ENCODE measurements around the gene OLFML2B.

Gene OLFML2B

GRCh38 chr1:162007466-162007865 lies 16.2 kb downstream of the OLFML2B start:
- in situ Hi-C loops (cut with MboI; ENCODE audit: low pct_unique_long_range_greater_than_20kb, low sequenced_read_pairs, unreplicated experiment), result no loop called here
- no peak for DNase-seq (ENCODE audit: low spot score)
- no peak for TF ChIP-seq CTCF (IDR thresholded peaks at IDR 0.05; ENCODE audit: extremely low read depth, insufficient read depth, missing control alignments)

- in situ Hi-C loops (cut with MboI; ENCODE audit: low pct_unique_long_range_greater_than_20kb, low sequenced_read_pairs, unreplicated experiment), result no loop called here
- no peak for TF ChIP-seq CTCF (IDR thresholded peaks at IDR 0.05; ENCODE audit: extremely low read depth, insufficient read depth, missing control alignments)
- no peak for DNase-seq (ENCODE audit: low spot score)
Measured at GRCh38 chr1:162006081-162006480, 17.6 kb downstream of the OLFML2B start.

GRCh38 chr1:162004441-162004950 lies 19.2 kb downstream of the OLFML2B start:
- DNase-seq (ENCODE audit: low spot score), result no peak
- in situ Hi-C loops (cut with MboI; ENCODE audit: low pct_unique_long_range_greater_than_20kb, low sequenced_read_pairs, unreplicated experiment), result no loop called here
- no peak for TF ChIP-seq CTCF (IDR thresholded peaks at IDR 0.05; ENCODE audit: extremely low read depth, insufficient read depth, missing control alignments)

- in situ Hi-C loops (cut with MboI; ENCODE audit: low pct_unique_long_range_greater_than_20kb, low sequenced_read_pairs, unreplicated experiment), result no loop called here
- DNase-seq (ENCODE audit: low spot score), result no peak
- no peak for TF ChIP-seq CTCF (IDR thresholded peaks at IDR 0.05; ENCODE audit: extremely low read depth, insufficient read depth, missing control alignments)
Measured at GRCh38 chr1:162003830-162004215, 19.8 kb downstream of the OLFML2B start.

- in situ Hi-C loops (cut with MboI; ENCODE audit: low pct_unique_long_range_greater_than_20kb, low sequenced_read_pairs, unreplicated experiment), result no loop called here
- no peak for DNase-seq (ENCODE audit: low spot score)
- TF ChIP-seq CTCF (IDR thresholded peaks at IDR 0.05; ENCODE audit: extremely low read depth, insufficient read depth, missing control alignments), result no peak
Measured at GRCh38 chr1:162003061-162003829, 20.4 kb downstream of the OLFML2B start.

- no peak for TF ChIP-seq CTCF (IDR thresholded peaks at IDR 0.05; ENCODE audit: extremely low read depth, insufficient read depth, missing control alignments)
- DNase-seq (ENCODE audit: low spot score), result no peak
- in situ Hi-C loops (cut with MboI; ENCODE audit: low pct_unique_long_range_greater_than_20kb, low sequenced_read_pairs, unreplicated experiment), result no loop called here
Measured at GRCh38 chr1:162000053-162000420, 23.6 kb downstream of the OLFML2B start.

All from GM13977 (cell line).